Uterus (tissue), 4 donors: ENCODE data around the gene TTLL10. TPM values are rescaled to one million over a fixed set of nuclear protein-coding genes. Genes with fewer than 3 reads are reported as not detected.

Experiments used
- DNase-seq, 2 donors: peaks; one replicate each; pipeline ENCODE4 v3.0.0-alpha.2; 2019 to 2020
- H3K27ac ChIP-seq, 2 donors: fragments of 200-600 bp; sonication (generic); 1 replicate in 1 of 2; 2 replicates in 1 of 2; pipeline ENCODE4 v1.5.1; 2016 to 2018
- H3K27me3 ChIP-seq, 2 donors: fragments of 200-600 bp; sonication (generic); one replicate each; pipeline ENCODE4 v1.5.1; 2018 to 2019; ENCODE audit warnings: control low read depth in 1 of 2
- H3K36me3 ChIP-seq, 2 donors: fragments of 200-600 bp; sonication (generic); one replicate each; pipeline ENCODE4 v1.5.1; 2019; ENCODE audit warnings: control low read depth in 1 of 2
- H3K4me1 ChIP-seq, 2 donors: fragments of 200-600 bp; sonication (generic); one replicate each; pipeline ENCODE4 v1.5.1; 2018 to 2019; ENCODE audit warnings: control low read depth in 1 of 2
- H3K4me3 ChIP-seq, 2 donors: fragments of 200-600 bp; sonication (generic); 1 replicate in 1 of 2; 2 replicates in 1 of 2; pipeline ENCODE4 v1.5.1; 2018 to 2019; ENCODE audit warnings: mild to moderate bottlenecking in 1 of 2
- H3K9me3 ChIP-seq, 2 donors: fragments of 200-600 bp; sonication (generic); one replicate each; pipeline ENCODE4 v1.5.1; 2019; ENCODE audit warnings: control low read depth in 1 of 2
- POLR2A ChIP-seq, 2 donors: fragments of 450-650 bp; IDR thresholded peaks; one replicate each; pipeline ENCODE4 v1.6.1; 2016; ENCODE audit warnings: antibody characterized with exemption in 2 of 2, mild to moderate bottlenecking in 1 of 2, moderate library complexity in 1 of 2
- intact Hi-C: fragments of 100-400 bp; cut with DNase I; formaldehyde crosslinking; loops from one replicate; pipeline ENCODE4 v1.15.1; 2023; ENCODE audit warnings: low total_unique reads
- total RNA-seq, 4 donors: library from RNA; depleted of rRNA in 3 of 4; stranded (reverse); fragments of >200 nt in 3 of 4; gene quantifications; one replicate each; pipeline versions ENCODE4 v1.1.0 to v1.2.4, GENCODE V29; 2014 to 2023
- TF ChIP-seq, protein P1 (sequence below), 4 experiments: fragments of 200-600 bp in 2 of 4; fragments of 450-650 bp in 2 of 4; sonication (generic) in 2 of 4; IDR thresholded peaks; one replicate each; pipeline ENCODE4 v1.5.1; 2016 to 2019; ENCODE audit warnings: antibody characterized with exemption in 4 of 4, mild to moderate bottlenecking in 2 of 4, moderate library complexity in 1 of 4
- donor health status: DM: yes; HTN: yes; CAD: no.

TTLL10 gene
- total RNA-seq, 4 donors from 2014 or later, result 0.35 to 0.51 TPM; not detected in 2

DNA sequence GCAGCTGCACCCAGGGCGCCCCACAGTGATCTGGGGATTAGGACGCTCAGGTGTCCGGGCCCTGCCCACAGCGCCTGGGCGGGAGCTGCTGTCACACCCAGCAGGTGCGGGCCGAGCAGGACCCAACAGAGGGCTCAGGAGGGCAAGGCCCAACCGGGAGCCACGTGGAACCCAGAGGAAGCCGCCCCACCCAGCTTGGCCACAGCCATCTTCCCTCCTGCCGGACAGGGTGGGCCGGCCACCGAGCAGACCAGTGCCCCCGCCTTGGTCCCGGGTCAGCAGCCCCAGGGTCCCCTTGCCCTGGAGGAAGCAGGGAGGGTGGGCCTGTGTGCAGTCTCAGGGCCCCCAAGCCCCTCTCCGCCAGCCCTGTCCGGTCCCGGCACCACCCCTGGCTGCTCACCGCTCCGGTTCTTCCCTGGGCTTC is 6.3 kb upstream of the TTLL10 start:
- Histone ChIP-seq H3K9me3 (no peaks in the 10 kb centered on the region), H3K27ac (no peak overlapping the region), H3K4me1 (no peaks in the 10 kb centered on the region), H3K36me3 (no peaks in the 10 kb centered on the region), H3K4me3 (no peak overlapping the region), H3K27me3 (no peaks in the 10 kb centered on the region)
- no peak for DNase-seq
- TF ChIP-seq, protein P1, sequence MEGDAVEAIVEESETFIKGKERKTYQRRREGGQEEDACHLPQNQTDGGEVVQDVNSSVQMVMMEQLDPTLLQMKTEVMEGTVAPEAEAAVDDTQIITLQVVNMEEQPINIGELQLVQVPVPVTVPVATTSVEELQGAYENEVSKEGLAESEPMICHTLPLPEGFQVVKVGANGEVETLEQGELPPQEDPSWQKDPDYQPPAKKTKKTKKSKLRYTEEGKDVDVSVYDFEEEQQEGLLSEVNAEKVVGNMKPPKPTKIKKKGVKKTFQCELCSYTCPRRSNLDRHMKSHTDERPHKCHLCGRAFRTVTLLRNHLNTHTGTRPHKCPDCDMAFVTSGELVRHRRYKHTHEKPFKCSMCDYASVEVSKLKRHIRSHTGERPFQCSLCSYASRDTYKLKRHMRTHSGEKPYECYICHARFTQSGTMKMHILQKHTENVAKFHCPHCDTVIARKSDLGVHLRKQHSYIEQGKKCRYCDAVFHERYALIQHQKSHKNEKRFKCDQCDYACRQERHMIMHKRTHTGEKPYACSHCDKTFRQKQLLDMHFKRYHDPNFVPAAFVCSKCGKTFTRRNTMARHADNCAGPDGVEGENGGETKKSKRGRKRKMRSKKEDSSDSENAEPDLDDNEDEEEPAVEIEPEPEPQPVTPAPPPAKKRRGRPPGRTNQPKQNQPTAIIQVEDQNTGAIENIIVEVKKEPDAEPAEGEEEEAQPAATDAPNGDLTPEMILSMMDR (IDR thresholded peaks at IDR 0.05), result no peak
- TF ChIP-seq POLR2A (IDR thresholded peaks at IDR 0.05), result no peak
- intact Hi-C loops, result no loop called here

DNA sequence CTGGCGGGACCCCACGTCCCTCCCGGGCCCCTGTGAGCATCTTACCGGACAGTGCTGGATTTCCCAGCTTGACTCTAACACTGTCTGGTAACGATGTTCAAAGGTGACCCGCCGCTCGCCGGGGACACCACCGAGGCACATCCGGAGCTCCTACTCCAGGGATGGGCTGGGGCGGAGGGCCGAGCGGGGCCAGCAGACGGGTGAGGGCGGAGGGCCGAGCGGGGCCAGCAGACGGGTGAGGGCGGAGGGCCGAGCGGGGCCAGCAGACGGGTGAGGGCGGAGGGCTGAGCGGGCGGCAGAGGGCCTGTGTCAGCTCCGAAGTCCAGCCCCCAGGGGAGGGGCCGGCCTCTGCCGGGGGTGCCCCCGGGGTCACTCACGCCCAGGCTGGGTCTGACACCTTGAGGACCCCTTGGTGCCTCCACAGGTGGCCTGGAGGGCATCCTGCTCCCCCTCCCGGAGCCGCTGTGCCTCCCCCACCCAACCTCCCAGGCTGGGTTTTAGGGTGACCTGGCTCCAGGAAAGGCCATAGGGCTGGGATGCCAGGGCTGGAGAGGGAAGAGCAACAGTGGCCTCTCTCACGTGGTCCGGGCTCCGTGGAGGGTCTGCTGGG is 5.7 kb upstream of the TTLL10 start:
- no peak for DNase-seq
- no peaks in the 10 kb centered on the region for H3K36me3 ChIP-seq
- no peaks in the 10 kb centered on the region for H3K9me3 ChIP-seq
- intact Hi-C loops, result no loop called here
- H3K4me1 ChIP-seq, result no peaks in the 10 kb centered on the region
- H3K27ac ChIP-seq, result no peak overlapping the region
- H3K4me3 ChIP-seq, result no peak overlapping the region
- peaks cover 0 to 4% of the 10 kb centered on the region in 2 donors for H3K27me3 ChIP-seq
- TF ChIP-seq, protein P1 (IDR thresholded peaks at IDR 0.05), result no peak
- TF ChIP-seq POLR2A (IDR thresholded peaks at IDR 0.05), result no peak

DNA sequence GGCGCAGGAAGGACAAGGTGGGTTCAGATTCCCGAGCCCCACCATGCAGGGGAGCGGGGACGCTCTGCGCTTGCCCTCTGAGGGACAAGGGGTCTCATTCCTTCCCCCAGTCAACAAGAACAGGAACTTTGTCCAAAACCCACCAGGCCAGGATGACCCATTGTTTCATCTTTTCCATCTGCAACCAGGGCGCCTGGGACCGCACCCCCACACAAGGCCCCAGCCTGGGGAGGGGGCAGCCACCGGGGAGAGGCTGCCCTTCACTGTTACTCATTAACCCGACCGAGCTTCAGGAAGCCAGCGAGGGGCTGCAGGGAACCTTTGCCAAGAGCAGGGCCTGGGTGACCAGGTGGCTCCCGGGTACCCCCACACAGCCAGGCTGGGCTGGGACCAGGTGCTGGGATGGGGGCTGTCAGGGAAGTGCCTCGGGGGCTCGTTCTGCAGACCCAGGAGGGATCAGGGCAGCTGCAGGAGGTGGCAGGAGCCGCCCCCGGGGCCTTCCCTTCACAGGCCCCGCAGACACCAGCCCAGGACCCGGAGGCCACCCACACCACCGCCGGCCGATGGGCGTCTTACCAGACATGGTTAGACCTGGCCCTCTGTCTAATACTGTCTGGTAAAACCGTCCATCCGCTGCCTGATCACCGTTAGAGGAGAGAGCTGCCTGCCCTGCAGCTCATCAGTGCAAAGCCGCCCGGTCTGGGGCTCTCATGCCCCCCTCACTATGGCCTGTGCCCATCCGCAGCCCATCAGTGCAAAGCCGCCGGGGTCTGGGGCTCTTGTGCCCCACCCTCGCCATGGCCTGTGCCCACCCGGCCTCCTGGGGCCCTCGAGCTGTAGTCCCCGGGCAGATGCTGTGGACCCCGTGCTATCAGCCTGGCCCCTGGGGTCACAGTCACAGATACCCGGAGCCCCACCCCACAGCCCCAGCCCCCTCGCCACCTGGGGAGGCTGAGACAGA is 4.9 kb upstream of the TTLL10 start:
- H3K27me3 ChIP-seq, result peaks cover 7 to 9% of the 10 kb centered on the region in 2 donors
- H3K4me3 ChIP-seq, result no peak overlapping the region
- no peak for DNase-seq
- no peaks in the 10 kb centered on the region for H3K36me3 ChIP-seq
- no peak overlapping the region for H3K27ac ChIP-seq
- intact Hi-C loops, result no loop called here
- TF ChIP-seq, protein P1 (IDR thresholded peaks at IDR 0.05), result no peak
- TF ChIP-seq POLR2A (IDR thresholded peaks at IDR 0.05), result no peak
- no peaks in the 10 kb centered on the region for H3K9me3 ChIP-seq
- H3K4me1 ChIP-seq, result no peaks in the 10 kb centered on the region

DNA sequence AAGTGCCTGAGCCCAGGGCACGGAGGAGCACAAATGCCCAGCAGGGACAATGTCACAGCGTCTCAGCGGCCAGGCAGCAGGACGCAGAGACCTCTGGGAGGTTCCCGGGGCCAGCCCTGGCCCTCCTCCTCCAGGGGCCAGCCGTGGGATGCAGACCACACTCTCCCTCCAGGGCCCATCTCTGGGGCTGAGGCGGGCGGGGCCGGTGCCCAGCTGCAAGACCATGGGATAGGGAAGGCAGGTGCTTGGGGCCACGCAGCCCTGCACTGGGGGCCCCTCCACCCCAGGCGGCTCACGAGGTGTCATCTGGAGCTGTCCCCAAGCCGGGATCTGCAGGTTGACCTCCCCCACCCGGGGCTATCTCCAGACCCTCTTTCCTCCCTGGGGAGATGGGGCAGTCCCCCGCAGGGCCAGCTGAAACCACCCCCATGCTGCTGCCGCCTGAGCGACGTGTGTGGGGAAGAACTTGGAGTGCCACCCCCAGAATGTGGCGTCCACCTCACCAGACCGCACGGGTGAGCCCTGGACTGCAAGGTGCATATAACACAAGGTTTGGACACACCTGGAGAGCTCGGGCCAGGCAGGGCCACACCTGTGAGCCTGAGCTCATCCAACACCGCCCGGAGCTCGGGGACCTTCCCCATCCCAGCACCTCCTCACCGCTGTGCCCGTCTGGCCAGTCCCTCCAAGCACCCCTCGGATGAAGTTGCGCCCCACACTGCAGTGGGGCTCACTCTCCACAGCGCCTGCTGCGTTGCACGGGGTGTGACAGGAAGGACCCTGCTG is 4.1 kb upstream of the TTLL10 start:
- no peak for DNase-seq
- TF ChIP-seq, protein P1 (IDR thresholded peaks at IDR 0.05), result no peak
- TF ChIP-seq POLR2A (IDR thresholded peaks at IDR 0.05), result no peak
- H3K4me3 ChIP-seq, result no peak overlapping the region
- H3K36me3 ChIP-seq, result no peaks in the 10 kb centered on the region
- H3K27me3 ChIP-seq, result peaks cover 10 to 17% of the 10 kb centered on the region in 2 donors
- intact Hi-C loops, result no loop called here
- no peak overlapping the region for H3K27ac ChIP-seq
- no peaks in the 10 kb centered on the region for H3K4me1 ChIP-seq
- H3K9me3 ChIP-seq, result no peaks in the 10 kb centered on the region
